OCI-LY3 (cell line): ENCODE data around the gene DUSP7.

Source experiments
- H2AFZ ChIP-seq: fragments of 200-600, 300-600 bp; shearing (Covaris generic); 2 replicates; pipeline ENCODE4 v1.6.0; 2014; ENCODE audit warnings: antibody characterized with exemption, low read depth, low read length
- H3K27ac ChIP-seq: fragments of 200-600, 300-600 bp; sonication (generic); 2 replicates; pipeline ENCODE4 v1.5.1; 2014; ENCODE audit warnings: mild to moderate bottlenecking, low read length, moderate library complexity, mixed read lengths
- H3K27me3 ChIP-seq: fragments of 200-600, 300-600 bp; sonication (generic); 2 replicates; pipeline ENCODE4 v1.6.1; 2014; ENCODE audit warnings: low read depth, low read length, mixed read lengths
- H3K36me3 ChIP-seq: fragments of 200-600, 300-600 bp; sonication (generic); replicated peaks from 2 replicates; pipeline ENCODE3; 2014; ENCODE audit warnings: low read depth, low read length, mixed read lengths
- H3K4me1 ChIP-seq: fragments of 300-600, 200-600 bp; sonication (generic); 2 replicates; pipeline ENCODE4 v1.6.1; 2014; ENCODE audit warnings: low read length, mixed read lengths
- H3K4me2 ChIP-seq: fragments of 200-600, 300-600 bp; sonication (generic); 2 replicates; pipeline ENCODE4 v1.6.1; 2014; ENCODE audit warnings: low read length, mixed read lengths
- H3K4me3 ChIP-seq: fragments of 300-600, 200-600 bp; sonication (generic); 2 replicates; pipeline ENCODE4 v1.5.1; 2014; ENCODE audit warnings: antibody characterized with exemption, mild to moderate bottlenecking, low read length, moderate library complexity
- H3K79me2 ChIP-seq: fragments of 300-600, 200-600 bp; shearing (Covaris generic); 2 replicates; pipeline ENCODE4 v1.6.1; 2014; ENCODE audit warnings: mild to moderate bottlenecking, low read length, mixed read lengths
- H3K9ac ChIP-seq: fragments of 300-600, 200-600 bp; shearing (Covaris generic); 2 replicates; pipeline ENCODE4 v1.6.0; 2014; ENCODE audit warnings: mild to moderate bottlenecking, low read length, moderate library complexity
- H3K9me3 ChIP-seq: fragments of 200-600, 300-600 bp; shearing (Covaris generic); 2 replicates; pipeline ENCODE4 v1.6.1; 2014; ENCODE audit warnings: low read length, mixed read lengths; ENCODE audit not compliant: insufficient read depth
- H4K20me1 ChIP-seq: fragments of 200-600, 300-600 bp; sonication (generic); 2 replicates; pipeline ENCODE4 v1.6.1; 2016; ENCODE audit warnings: low read length, mixed read lengths; ENCODE audit not compliant: insufficient read depth
- CTCF ChIP-seq: fragments of 200-600, 300-600 bp; sonication (generic); IDR thresholded peaks from 2 replicates; pipeline ENCODE4 v1.5.1; 2014; ENCODE audit warnings: antibody characterized with exemption, low read length, low read depth
- EZH2phosphoT487 ChIP-seq: fragments of 200-600 bp; shearing (Covaris generic); IDR thresholded peaks from 2 replicates; pipeline ENCODE4 v1.6.1; 2018; ENCODE audit warnings: antibody characterized with exemption, mixed run types, low read depth

Gene DUSP7

GRCh38 chr3:52064561-52064960 is 8.2 kb upstream of the DUSP7 start:
- no peak overlapping the region for H3K9ac ChIP-seq
- no peak overlapping the region for H3K4me2 ChIP-seq
- H3K9me3 ChIP-seq = no peaks in the 10 kb centered on the region
- no peak overlapping the region for H3K27ac ChIP-seq
- no peaks in the 10 kb centered on the region for H3K36me3 ChIP-seq
- TF ChIP-seq CTCF = no peak
- TF ChIP-seq EZH2phosphoT487 = no peak
- no peaks in the 10 kb centered on the region for H3K79me2 ChIP-seq
- no peaks in the 10 kb centered on the region for H4K20me1 ChIP-seq
- no peaks in the 10 kb centered on the region for H3K27me3 ChIP-seq
- peaks cover 26% of the 10 kb centered on the region for H3K4me1 ChIP-seq
- H2AFZ ChIP-seq = no peak overlapping the region
- no peak overlapping the region for H3K4me3 ChIP-seq

- TF ChIP-seq CTCF = no peak
- TF ChIP-seq EZH2phosphoT487 = no peak
- no peak overlapping the region for H2AFZ ChIP-seq
- no peaks in the 10 kb centered on the region for H3K36me3 ChIP-seq
- peaks cover 26% of the 10 kb centered on the region for H3K4me1 ChIP-seq
- H3K27me3 ChIP-seq = no peaks in the 10 kb centered on the region
- H3K9ac ChIP-seq = no peak overlapping the region
- H3K27ac ChIP-seq = no peak overlapping the region
- no peaks in the 10 kb centered on the region for H3K79me2 ChIP-seq
- H3K4me2 ChIP-seq = peak overlapping the region; percentile 51
- H3K9me3 ChIP-seq = no peaks in the 10 kb centered on the region
- no peaks in the 10 kb centered on the region for H4K20me1 ChIP-seq
- no peak overlapping the region for H3K4me3 ChIP-seq
Observed at GRCh38 chr3:52063026-52063723, 6.8 kb upstream of the DUSP7 start.

GRCh38 chr3:52062505-52062904 is 6.1 kb upstream of the DUSP7 start:
- H3K4me2 ChIP-seq = peak overlapping the region; percentile 51
- H3K27me3 ChIP-seq = no peaks in the 10 kb centered on the region
- peak overlapping the region; percentile 42 for H3K27ac ChIP-seq
- H4K20me1 ChIP-seq = no peaks in the 10 kb centered on the region
- no peaks in the 10 kb centered on the region for H3K36me3 ChIP-seq
- no peak for TF ChIP-seq EZH2phosphoT487
- no peak for TF ChIP-seq CTCF
- H3K9me3 ChIP-seq = no peaks in the 10 kb centered on the region
- H3K9ac ChIP-seq = peak overlapping the region; percentile 17; the same call in 1 of the 2 replicates
- H3K4me1 ChIP-seq = peaks cover 32% of the 10 kb centered on the region
- no peaks in the 10 kb centered on the region for H3K79me2 ChIP-seq
- no peak overlapping the region for H2AFZ ChIP-seq
- H3K4me3 ChIP-seq = peak overlapping the region; percentile 3; the same call in 1 of the 2 replicates

- Histone ChIP-seq H3K4me1 (peaks cover 32% of the 10 kb centered on the region), H3K4me2 (no peak overlapping the region), H3K36me3 (no peaks in the 10 kb centered on the region), H3K4me3 (no peak overlapping the region), H3K27ac (no peak overlapping the region), H3K27me3 (no peaks in the 10 kb centered on the region), H3K9ac (no peak overlapping the region), H4K20me1 (no peaks in the 10 kb centered on the region), H2AFZ (no peak overlapping the region), H3K79me2 (no peaks in the 10 kb centered on the region), H3K9me3 (no peaks in the 10 kb centered on the region)
- TF ChIP-seq EZH2phosphoT487 (no peak), CTCF (no peak)
Observed at GRCh38 chr3:52061121-52061910, 4.9 kb upstream of the DUSP7 start.
